Muscle layer of duodenum (tissue), 2 donors: ENCODE results near the gene C22orf42.

Experiments
- H3K27ac ChIP-seq: one replicate; pipeline ENCODE4 v1.7.0; 2013; ENCODE audit warnings: mild to moderate bottlenecking, low read length
- H3K27me3 ChIP-seq: one replicate; pipeline ENCODE4 v1.7.0; 2013; ENCODE audit warnings: low read depth, mild to moderate bottlenecking, control low read depth, low read length
- H3K36me3 ChIP-seq, 2 donors: one replicate each; pipeline ENCODE4 v1.7.0; 2013; ENCODE audit warnings: low read length in 2 of 2, control low read depth in 1 of 2, mild to moderate bottlenecking in 1 of 2; ENCODE audit not compliant: insufficient read depth in 2 of 2, control insufficient read depth in 1 of 2
- H3K4me1 ChIP-seq, 2 donors: one replicate each; pipeline ENCODE4 v1.7.0; 2013; ENCODE audit warnings: low read length in 2 of 2, mild to moderate bottlenecking in 2 of 2, control low read depth in 1 of 2, moderate library complexity in 1 of 2; ENCODE audit not compliant: insufficient read depth in 2 of 2, control insufficient read depth in 1 of 2
- H3K4me3 ChIP-seq, 2 donors: one replicate each; pipeline ENCODE4 v1.7.0; 2013; ENCODE audit warnings: low read length in 2 of 2, low read depth in 1 of 2, mild to moderate bottlenecking in 1 of 2
- H3K9me3 ChIP-seq, 2 donors: one replicate each; pipeline ENCODE4 v1.7.0; 2013; ENCODE audit warnings: low read length in 2 of 2, control low read depth in 1 of 2, mild to moderate bottlenecking in 1 of 2; ENCODE audit not compliant: control insufficient read depth in 1 of 2
- donor health status: healthy.

C22orf42 gene

GRCh38 chr22:32127904-32128303 is 31.2 kb downstream of the C22orf42 start:
- H3K36me3 ChIP-seq: no peaks in the 10 kb centered on the region
- no peak overlapping the region for H3K27ac ChIP-seq
- H3K4me3 ChIP-seq: no peak overlapping the region
- no peaks in the 10 kb centered on the region for H3K9me3 ChIP-seq
- H3K27me3 ChIP-seq: no peaks in the 10 kb centered on the region
- H3K4me1 ChIP-seq: no peaks in the 10 kb centered on the region

- Histone ChIP-seq H3K4me1 (no peaks in the 10 kb centered on the region), H3K27me3 (no peaks in the 10 kb centered on the region), H3K9me3 (no peaks in the 10 kb centered on the region), H3K4me3 (no peak overlapping the region), H3K36me3 (no peaks in the 10 kb centered on the region), H3K27ac (no peak overlapping the region)
Measured at GRCh38 chr22:32123657-32124056, 35.4 kb downstream of the C22orf42 start.

- Histone ChIP-seq H3K36me3 (no peaks in the 10 kb centered on the region), H3K27me3 (no peaks in the 10 kb centered on the region), H3K27ac (no peak overlapping the region)
Measured at GRCh38 chr22:32122899-32123298, 36.2 kb downstream of the C22orf42 start.

GRCh38 chr22:32120603-32121002 is 38.5 kb downstream of the C22orf42 start:
- Histone ChIP-seq H3K4me1 (no peaks in the 10 kb centered on the region), H3K27ac (no peak overlapping the region), H3K4me3 (no peak overlapping the region), H3K36me3 (no peaks in the 10 kb centered on the region), H3K9me3 (no peaks in the 10 kb centered on the region), H3K27me3 (no peaks in the 10 kb centered on the region)

More at GRCh38 chr22:32122899-32123298, 36.2 kb downstream of the C22orf42 start:
- H3K9me3 ChIP-seq: no peaks in the 10 kb centered on the region
- no peaks in the 10 kb centered on the region for H3K4me1 ChIP-seq
- H3K4me3 ChIP-seq: no peak overlapping the region

- Histone ChIP-seq H3K27ac (no peak overlapping the region), H3K4me1 (no peaks in the 10 kb centered on the region), H3K4me3 (no peak overlapping the region), H3K36me3 (no peaks in the 10 kb centered on the region), H3K27me3 (no peaks in the 10 kb centered on the region), H3K9me3 (no peaks in the 10 kb centered on the region)
Measured at GRCh38 chr22:32119568-32120235, 39.4 kb downstream of the C22orf42 start.

GRCh38 chr22:32112380-32112779 is 46.7 kb downstream of the C22orf42 start:
- H3K27me3 ChIP-seq: no peaks in the 10 kb centered on the region
- peaks cover 0 to 4% of the 10 kb centered on the region in 2 donors for H3K36me3 ChIP-seq
- H3K4me1 ChIP-seq: no peaks in the 10 kb centered on the region
- H3K27ac ChIP-seq: no peak overlapping the region
- no peaks in the 10 kb centered on the region for H3K9me3 ChIP-seq
- no peak overlapping the region for H3K4me3 ChIP-seq

- H3K36me3 ChIP-seq: peaks cover 0 to 4% of the 10 kb centered on the region in 2 donors
Measured at GRCh38 chr22:32106930-32107329, 52.2 kb downstream of the C22orf42 start.

GRCh38 chr22:32103658-32104315 is 55.3 kb downstream of the C22orf42 start:
- Histone ChIP-seq H3K27ac (no peak overlapping the region), H3K4me1 (no peaks in the 10 kb centered on the region), H3K36me3 (no peaks in the 10 kb centered on the region), H3K4me3 (no peak overlapping the region), H3K9me3 (no peaks in the 10 kb centered on the region), H3K27me3 (no peaks in the 10 kb centered on the region)

More at GRCh38 chr22:32106930-32107329, 52.2 kb downstream of the C22orf42 start:
- H3K4me3 ChIP-seq: no peak overlapping the region
- H3K4me1 ChIP-seq: no peaks in the 10 kb centered on the region
- H3K27me3 ChIP-seq: no peaks in the 10 kb centered on the region
- no peak overlapping the region for H3K27ac ChIP-seq
- H3K9me3 ChIP-seq: no peaks in the 10 kb centered on the region

GRCh38 chr22:32100711-32101110 is 58.4 kb downstream of the C22orf42 start:
- Histone ChIP-seq H3K27ac (no peak overlapping the region), H3K36me3 (no peaks in the 10 kb centered on the region)

More at GRCh38 chr22:32100711-32101110, 58.4 kb downstream of the C22orf42 start:
- Histone ChIP-seq H3K4me3 (no peak overlapping the region), H3K27me3 (no peaks in the 10 kb centered on the region), H3K9me3 (no peaks in the 10 kb centered on the region), H3K4me1 (no peaks in the 10 kb centered on the region)
